Natural killer cell treated with Interleukin-12 subunit alpha and Interleukin-12 subunit beta and Interleukin-15 and Interleukin-18, amount 100 ng/mL, for 72 hours (primary cell): Measurements from ENCODE around the gene SCAP. TPM values are rescaled to one million over a fixed set of nuclear protein-coding genes. Genes with fewer than 3 reads are reported as not detected.

Experiments
- ATAC-seq, 2 donors: fragments of 150-1000 bp; cut with Tn5 transposase in 1 of 2; sonication (Bioruptor Pico), chemical (Tn5 transposase) in 1 of 2; 2 replicates each; pipeline ENCODE4 v1.10.0; 2021
- DNase-seq: peaks from one replicate; pipeline ENCODE4 v3.0.0; 2022; ENCODE audit warnings: low spot score
- H3K27ac Mint-ChIP-seq, 2 donors: 1 replicate in 1 of 2; 2 replicates in 1 of 2; pipeline ENCODE4 v1.8.0; 2022; ENCODE audit warnings: mixed read lengths in 2 of 2, mild to moderate bottlenecking in 1 of 2, moderate library complexity in 1 of 2
- H3K27me3 Mint-ChIP-seq, 2 donors: 1 replicate in 1 of 2; 2 replicates in 1 of 2; pipeline ENCODE4 v1.8.0; 2022; ENCODE audit warnings: mixed read lengths in 2 of 2
- H3K36me3 Mint-ChIP-seq: one replicate; pipeline ENCODE4 v1.8.0; 2022; ENCODE audit warnings: mixed read lengths
- H3K4me1 Mint-ChIP-seq, 2 donors: 1 replicate in 1 of 2; 2 replicates in 1 of 2; pipeline ENCODE4 v1.8.0; 2022; ENCODE audit warnings: low read depth in 2 of 2, mixed read lengths in 2 of 2, mild to moderate bottlenecking in 1 of 2
- H3K4me3 Mint-ChIP-seq: one replicate; pipeline ENCODE4 v1.8.0; 2022; ENCODE audit warnings: mixed read lengths
- H3K9me3 Mint-ChIP-seq: 2 replicates; pipeline ENCODE4 v1.8.0; 2022; ENCODE audit warnings: mixed read lengths
- total RNA-seq, 2 donors: library from RNA; stranded (reverse); gene quantifications; one replicate each; pipeline ENCODE4 v1.2.3, GENCODE V29; 2022

SCAP gene
- total RNA-seq, 2 donors from 2014 or later, result 51.1 to 111 TPM

GRCh38 chr3:47434849-47435248, 40.9 kb downstream of the SCAP start:
- H3K9me3 Mint-ChIP-seq, result no peaks in the 10 kb centered on the region
- ATAC-seq (no peak), DNase-seq (no peak)
- peaks cover 5% of the 10 kb centered on the region for H3K36me3 Mint-ChIP-seq
- H3K27ac Mint-ChIP-seq, result no peak overlapping the region
- no peaks in the 10 kb centered on the region for H3K27me3 Mint-ChIP-seq
- H3K4me3 Mint-ChIP-seq, result no peak overlapping the region
- peaks cover 0 to 5% of the 10 kb centered on the region in 2 donors for H3K4me1 Mint-ChIP-seq

GRCh38 chr3:47433796-47434195, 41.9 kb downstream of the SCAP start:
- no peak overlapping the region for H3K27ac Mint-ChIP-seq

GRCh38 chr3:47432673-47433072, 43.1 kb downstream of the SCAP start:
- DNase-seq (no peak), ATAC-seq (no peak)
- H3K9me3 Mint-ChIP-seq, result no peaks in the 10 kb centered on the region
- H3K4me3 Mint-ChIP-seq, result no peak overlapping the region
- H3K27ac Mint-ChIP-seq, result no peak overlapping the region
- peaks cover 5% of the 10 kb centered on the region for H3K36me3 Mint-ChIP-seq
- no peaks in the 10 kb centered on the region for H3K27me3 Mint-ChIP-seq
- peaks cover 5 to 13% of the 10 kb centered on the region in 2 donors for H3K4me1 Mint-ChIP-seq

More at GRCh38 chr3:47433796-47434195, 41.9 kb downstream of the SCAP start:
- Mint-ChIP-seq H3K9me3 (no peaks in the 10 kb centered on the region), H3K36me3 (peaks cover 5% of the 10 kb centered on the region), H3K4me3 (no peak overlapping the region), H3K4me1 (peaks cover 0 to 8% of the 10 kb centered on the region in 2 donors), H3K27me3 (no peaks in the 10 kb centered on the region)
- no peak for DNase-seq
- no peak for ATAC-seq

GRCh38 chr3:47431225-47431624, 44.5 kb downstream of the SCAP start:
- Mint-ChIP-seq H3K4me3 (no peak overlapping the region), H3K9me3 (no peaks in the 10 kb centered on the region), H3K36me3 (peaks cover 5% of the 10 kb centered on the region), H3K27ac (no peak overlapping the region), H3K4me1 (peaks cover 5 to 13% of the 10 kb centered on the region in 2 donors), H3K27me3 (no peaks in the 10 kb centered on the region)
- ATAC-seq, result no peak
- DNase-seq, result no peak

GRCh38 chr3:47430606-47431005, 45.1 kb downstream of the SCAP start:
- Mint-ChIP-seq H3K27ac (no peak overlapping the region), H3K36me3 (peaks cover 5% of the 10 kb centered on the region), H3K4me3 (no peak overlapping the region), H3K4me1 (peaks cover 5 to 13% of the 10 kb centered on the region in 2 donors), H3K27me3 (no peaks in the 10 kb centered on the region), H3K9me3 (no peaks in the 10 kb centered on the region)
- ATAC-seq (no peak), DNase-seq (no peak)

- Mint-ChIP-seq H3K27ac (no peak overlapping the region), H3K9me3 (no peaks in the 10 kb centered on the region), H3K4me3 (no peak overlapping the region), H3K4me1 (peaks cover 5 to 13% of the 10 kb centered on the region in 2 donors), H3K36me3 (peaks cover 10% of the 10 kb centered on the region), H3K27me3 (no peaks in the 10 kb centered on the region)
- DNase-seq (no peak), ATAC-seq (no peak)
Measured at GRCh38 chr3:47429476-47430270, 46.1 kb downstream of the SCAP start.

GRCh38 chr3:47428662-47429061, 47.1 kb downstream of the SCAP start:
- H3K36me3 Mint-ChIP-seq, result peaks cover 5% of the 10 kb centered on the region
- H3K4me3 Mint-ChIP-seq, result no peak overlapping the region
- H3K4me1 Mint-ChIP-seq, result peaks cover 5 to 11% of the 10 kb centered on the region in 2 donors
- no peak for ATAC-seq
- H3K9me3 Mint-ChIP-seq, result no peaks in the 10 kb centered on the region
- peak overlapping the region in 1 of 2 donors; percentile 37 for H3K27ac Mint-ChIP-seq
- DNase-seq, result no peak
- no peaks in the 10 kb centered on the region for H3K27me3 Mint-ChIP-seq

- H3K27ac Mint-ChIP-seq, result no peak overlapping the region
- peaks cover 5% of the 10 kb centered on the region for H3K36me3 Mint-ChIP-seq
Measured at GRCh38 chr3:47427866-47428265, 47.9 kb downstream of the SCAP start.

GRCh38 chr3:47425959-47426358, 49.8 kb downstream of the SCAP start:
- no peak overlapping the region for H3K4me3 Mint-ChIP-seq
- H3K36me3 Mint-ChIP-seq, result peaks cover 5% of the 10 kb centered on the region
- H3K27ac Mint-ChIP-seq, result no peak overlapping the region
- no peaks in the 10 kb centered on the region for H3K9me3 Mint-ChIP-seq
- peaks cover 9 to 22% of the 10 kb centered on the region in 2 donors for H3K4me1 Mint-ChIP-seq
- ATAC-seq, result no peak
- H3K27me3 Mint-ChIP-seq, result no peaks in the 10 kb centered on the region
- no peak for DNase-seq

More at GRCh38 chr3:47427866-47428265, 47.9 kb downstream of the SCAP start:
- H3K4me3 Mint-ChIP-seq, result no peak overlapping the region
- ATAC-seq (peak in 1 of 2 donors; percentile 20), DNase-seq (no peak)
- H3K4me1 Mint-ChIP-seq, result peaks cover 5 to 13% of the 10 kb centered on the region in 2 donors
- no peaks in the 10 kb centered on the region for H3K9me3 Mint-ChIP-seq
- H3K27me3 Mint-ChIP-seq, result no peaks in the 10 kb centered on the region

- DNase-seq (no peak), ATAC-seq (no peak)
- Mint-ChIP-seq H3K4me3 (no peak overlapping the region), H3K9me3 (no peaks in the 10 kb centered on the region), H3K4me1 (peaks cover 9 to 22% of the 10 kb centered on the region in 2 donors), H3K36me3 (peaks cover 5% of the 10 kb centered on the region), H3K27me3 (no peaks in the 10 kb centered on the region), H3K27ac (no peak overlapping the region)
Measured at GRCh38 chr3:47425383-47425778, 50.4 kb downstream of the SCAP start.

- peaks cover 5% of the 10 kb centered on the region for H3K36me3 Mint-ChIP-seq
- H3K4me3 Mint-ChIP-seq, result no peak overlapping the region
Measured at GRCh38 chr3:47424434-47425382, 51.0 kb downstream of the SCAP start.

GRCh38 chr3:47423548-47424145, 52.1 kb downstream of the SCAP start:
- Mint-ChIP-seq H3K27ac (no peak overlapping the region), H3K36me3 (peaks cover 5% of the 10 kb centered on the region), H3K4me1 (peaks cover 8 to 21% of the 10 kb centered on the region in 2 donors), H3K27me3 (no peaks in the 10 kb centered on the region), H3K9me3 (no peaks in the 10 kb centered on the region), H3K4me3 (no peak overlapping the region)
- ATAC-seq, result no peak
- no peak for DNase-seq

More at GRCh38 chr3:47424434-47425382, 51.0 kb downstream of the SCAP start:
- no peaks in the 10 kb centered on the region for H3K27me3 Mint-ChIP-seq
- H3K27ac Mint-ChIP-seq, result no peak overlapping the region
- ATAC-seq, result no peak
- H3K9me3 Mint-ChIP-seq, result no peaks in the 10 kb centered on the region
- DNase-seq, result no peak
- H3K4me1 Mint-ChIP-seq, result peaks cover 9 to 20% of the 10 kb centered on the region in 2 donors

- H3K36me3 Mint-ChIP-seq, result peaks cover 5% of the 10 kb centered on the region
- peak overlapping the region; percentile 91 to 97 for H3K27ac Mint-ChIP-seq
- no peaks in the 10 kb centered on the region for H3K9me3 Mint-ChIP-seq
- H3K4me3 Mint-ChIP-seq, result no peak overlapping the region
- no peak for DNase-seq
- no peak for ATAC-seq
- no peaks in the 10 kb centered on the region for H3K27me3 Mint-ChIP-seq
- H3K4me1 Mint-ChIP-seq, result peaks cover 4 to 15% of the 10 kb centered on the region in 2 donors
Measured at GRCh38 chr3:47422743-47423142, 53.0 kb downstream of the SCAP start.
